ENCODE measurements around the gene STARD3NL.

DNA sequence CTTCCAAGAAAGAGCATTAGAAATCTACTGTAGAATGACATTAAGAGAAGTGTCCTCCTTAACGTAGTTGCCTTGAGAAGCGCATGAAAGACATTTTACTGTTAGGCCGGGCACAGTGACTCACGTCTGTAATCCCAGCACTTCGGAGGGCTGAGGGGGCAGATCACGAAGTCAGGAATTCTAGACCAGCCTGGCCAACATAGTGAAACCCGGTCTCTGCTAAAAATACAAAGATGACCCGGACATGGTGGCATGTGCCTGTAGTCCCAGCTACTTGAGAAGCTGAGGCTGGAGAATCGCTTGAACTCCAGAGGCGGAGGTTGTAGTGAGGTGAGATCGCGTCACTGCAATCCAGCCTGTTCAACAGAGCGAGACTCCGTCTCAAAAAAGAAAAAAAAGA, 66.5 kb downstream of the STARD3NL start:
- TF ChIP-seq, protein P1, sequence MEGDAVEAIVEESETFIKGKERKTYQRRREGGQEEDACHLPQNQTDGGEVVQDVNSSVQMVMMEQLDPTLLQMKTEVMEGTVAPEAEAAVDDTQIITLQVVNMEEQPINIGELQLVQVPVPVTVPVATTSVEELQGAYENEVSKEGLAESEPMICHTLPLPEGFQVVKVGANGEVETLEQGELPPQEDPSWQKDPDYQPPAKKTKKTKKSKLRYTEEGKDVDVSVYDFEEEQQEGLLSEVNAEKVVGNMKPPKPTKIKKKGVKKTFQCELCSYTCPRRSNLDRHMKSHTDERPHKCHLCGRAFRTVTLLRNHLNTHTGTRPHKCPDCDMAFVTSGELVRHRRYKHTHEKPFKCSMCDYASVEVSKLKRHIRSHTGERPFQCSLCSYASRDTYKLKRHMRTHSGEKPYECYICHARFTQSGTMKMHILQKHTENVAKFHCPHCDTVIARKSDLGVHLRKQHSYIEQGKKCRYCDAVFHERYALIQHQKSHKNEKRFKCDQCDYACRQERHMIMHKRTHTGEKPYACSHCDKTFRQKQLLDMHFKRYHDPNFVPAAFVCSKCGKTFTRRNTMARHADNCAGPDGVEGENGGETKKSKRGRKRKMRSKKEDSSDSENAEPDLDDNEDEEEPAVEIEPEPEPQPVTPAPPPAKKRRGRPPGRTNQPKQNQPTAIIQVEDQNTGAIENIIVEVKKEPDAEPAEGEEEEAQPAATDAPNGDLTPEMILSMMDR (conservative IDR thresholded peaks at IDR 0.05; ENCODE audit: low read length), result no peak
- no peak for TF ChIP-seq EZH2phosphoT487 (IDR thresholded peaks at IDR 0.05; ENCODE audit: borderline replicate concordance)
